ENCODE data around the gene ZNF644.
"Not testable (repeated sequence)": the region's sequence is repeated elsewhere in the genome, so short reads cannot be mapped to it uniquely, and the experiment has no call there.

The ZNF644 gene

GRCh38 chr1:91021686-91022517 is at the start of gene ZNF644:
ZNF644 (minus strand) TSS chr1:91022035; CDS start chr1:90982353, 39,682 bp downstream.
- DNase-seq (ENCODE audit: low spot score), result peak; percentile 74

GRCh38 chr1:91070298-91070697 is 48.5 kb upstream of the ZNF644 start:
- no peak for DNase-seq (ENCODE audit: low spot score)

- no peak for DNase-seq (ENCODE audit: low spot score)
These were observed 44.7 kb upstream of the ZNF644 start for GRCh38 chr1:91066538-91066937.

GRCh38 chr1:91065337-91065736 is 43.5 kb upstream of the ZNF644 start:
- no peak for DNase-seq (ENCODE audit: low spot score)

- not testable (repeated sequence) for DNase-seq (ENCODE audit: low spot score)
These were observed 41.6 kb upstream of the ZNF644 start for GRCh38 chr1:91063403-91063802.

- no peak for DNase-seq (ENCODE audit: low spot score)
These were observed 37.3 kb upstream of the ZNF644 start for GRCh38 chr1:91059157-91059556.

- no peak for DNase-seq (ENCODE audit: low spot score)
These were observed 35.9 kb upstream of the ZNF644 start for GRCh38 chr1:91057784-91058183.

GRCh38 chr1:91054780-91055481 is 33.1 kb upstream of the ZNF644 start:
- DNase-seq (ENCODE audit: low spot score), result no peak

GRCh38 chr1:91053630-91054029 is 31.8 kb upstream of the ZNF644 start:
- no peak for DNase-seq (ENCODE audit: low spot score)

GRCh38 chr1:91049551-91049950 is 27.7 kb upstream of the ZNF644 start:
- DNase-seq (ENCODE audit: low spot score), result not testable (repeated sequence)

GRCh38 chr1:91046766-91047165 is 24.9 kb upstream of the ZNF644 start:
- DNase-seq (ENCODE audit: low spot score), result no peak

- DNase-seq (ENCODE audit: low spot score), result no peak
These were observed 23.4 kb upstream of the ZNF644 start for GRCh38 chr1:91045284-91045683.

- not testable (repeated sequence) for DNase-seq (ENCODE audit: low spot score)
These were observed 22.9 kb upstream of the ZNF644 start for GRCh38 chr1:91044776-91045175.

- not testable (repeated sequence) for DNase-seq (ENCODE audit: low spot score)
These were observed 20.5 kb upstream of the ZNF644 start for GRCh38 chr1:91042372-91042771.

GRCh38 chr1:91038582-91038981 is 16.7 kb upstream of the ZNF644 start:
- DNase-seq (ENCODE audit: low spot score), result no peak

GRCh38 chr1:91036894-91037829 is 15.3 kb upstream of the ZNF644 start:
- DNase-seq (ENCODE audit: low spot score), result no peak

- no peak for DNase-seq (ENCODE audit: low spot score)
These were observed 10.5 kb upstream of the ZNF644 start for GRCh38 chr1:91032349-91032748.

GRCh38 chr1:91031081-91031480 is 9.2 kb upstream of the ZNF644 start:
- no peak for DNase-seq (ENCODE audit: low spot score)

- no peak for DNase-seq (ENCODE audit: low spot score)
These were observed 4.9 kb upstream of the ZNF644 start for GRCh38 chr1:91026777-91027176.

GRCh38 chr1:91026320-91026719 is 4.5 kb upstream of the ZNF644 start:
- DNase-seq (ENCODE audit: low spot score), result peak; percentile 28

- no peak for DNase-seq (ENCODE audit: low spot score)
These were observed 2.8 kb upstream of the ZNF644 start for GRCh38 chr1:91024481-91025119.

- no peak for DNase-seq (ENCODE audit: low spot score)
These were observed 689 bp upstream of the ZNF644 start for GRCh38 chr1:91022518-91022929.
